Measurements from ENCODE around the gene EXOSC10. TPM values are rescaled to one million over a fixed set of nuclear protein-coding genes. Genes with fewer than 3 reads are reported as not detected.

Gene EXOSC10
- total RNA-seq, 2 donors from 2014 or later, result 51.6 to 65.0 TPM

DNA sequence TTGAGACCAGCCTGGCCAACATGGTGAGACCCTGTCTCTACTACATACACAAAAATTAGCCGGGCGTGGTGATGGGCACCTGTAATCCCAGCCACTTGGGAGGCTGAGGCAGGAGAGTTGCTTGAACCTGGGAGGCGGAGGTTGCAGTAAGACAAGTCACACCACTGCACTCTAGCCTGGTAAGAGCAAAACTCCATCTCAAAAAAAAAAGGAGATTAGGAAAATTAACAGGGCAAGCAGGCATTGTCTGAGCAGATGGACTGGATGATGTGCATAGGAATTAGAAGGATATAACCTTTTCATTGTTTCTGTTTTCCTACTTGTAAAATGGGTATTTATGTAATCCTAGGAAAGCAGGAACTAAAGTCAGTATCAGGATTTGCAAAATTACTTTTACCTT is 71.7 kb downstream of the EXOSC10 start:
- intact Hi-C loops (cut with DNase I), result no loop called here
- H3K27me3 ChIP-seq (replicated peaks; ENCODE audit: insufficient read depth), result no peaks in the 10 kb centered on the region
- TF ChIP-seq POLR2AphosphoS5 (IDR thresholded peaks at IDR 0.05) (no peak), POLR2A (IDR thresholded peaks at IDR 0.05) (no peak)
- TF ChIP-seq, protein P1, sequence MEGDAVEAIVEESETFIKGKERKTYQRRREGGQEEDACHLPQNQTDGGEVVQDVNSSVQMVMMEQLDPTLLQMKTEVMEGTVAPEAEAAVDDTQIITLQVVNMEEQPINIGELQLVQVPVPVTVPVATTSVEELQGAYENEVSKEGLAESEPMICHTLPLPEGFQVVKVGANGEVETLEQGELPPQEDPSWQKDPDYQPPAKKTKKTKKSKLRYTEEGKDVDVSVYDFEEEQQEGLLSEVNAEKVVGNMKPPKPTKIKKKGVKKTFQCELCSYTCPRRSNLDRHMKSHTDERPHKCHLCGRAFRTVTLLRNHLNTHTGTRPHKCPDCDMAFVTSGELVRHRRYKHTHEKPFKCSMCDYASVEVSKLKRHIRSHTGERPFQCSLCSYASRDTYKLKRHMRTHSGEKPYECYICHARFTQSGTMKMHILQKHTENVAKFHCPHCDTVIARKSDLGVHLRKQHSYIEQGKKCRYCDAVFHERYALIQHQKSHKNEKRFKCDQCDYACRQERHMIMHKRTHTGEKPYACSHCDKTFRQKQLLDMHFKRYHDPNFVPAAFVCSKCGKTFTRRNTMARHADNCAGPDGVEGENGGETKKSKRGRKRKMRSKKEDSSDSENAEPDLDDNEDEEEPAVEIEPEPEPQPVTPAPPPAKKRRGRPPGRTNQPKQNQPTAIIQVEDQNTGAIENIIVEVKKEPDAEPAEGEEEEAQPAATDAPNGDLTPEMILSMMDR (IDR thresholded peaks at IDR 0.05), result no peak
- no peak for DNase-seq (ENCODE audit: low spot score)
- no peaks in the 10 kb centered on the region for H3K36me3 ChIP-seq
- 83% methylated on average over 3 of the region's 3 CpGs for WGBS
- H3K27ac ChIP-seq, result no peak overlapping the region
- no peak overlapping the region for H3K4me3 ChIP-seq
- H3K4me1 ChIP-seq (replicated peaks), result no peaks in the 10 kb centered on the region
- H3K9me3 ChIP-seq, result no peaks in the 10 kb centered on the region

DNA sequence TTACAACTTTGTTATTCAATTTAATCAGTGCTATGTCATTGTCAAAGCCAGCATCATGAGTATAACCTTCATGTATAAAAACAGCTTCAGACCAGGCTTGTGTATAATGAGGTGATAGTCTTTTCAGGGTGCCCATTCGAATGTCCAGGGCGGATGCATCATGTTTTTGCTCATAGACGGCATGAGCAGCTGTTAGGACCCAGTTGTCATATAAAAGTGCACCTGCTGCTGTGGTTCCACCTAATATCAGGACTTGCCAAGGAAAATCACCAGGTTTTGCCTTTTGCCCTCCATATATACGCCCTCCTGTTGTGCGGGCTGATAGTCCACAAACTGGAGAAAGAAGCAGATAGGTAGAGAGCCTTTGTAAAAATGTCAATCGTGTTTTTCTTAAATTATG is 72.4 kb downstream of the EXOSC10 start:
- Histone ChIP-seq H3K36me3 (peaks cover 1 to 3% of the 10 kb centered on the region in 2 donors), H3K4me3 (no peak overlapping the region), H3K27me3 (replicated peaks; ENCODE audit: insufficient read depth) (no peaks in the 10 kb centered on the region), H3K27ac (no peak overlapping the region), H3K9me3 (no peaks in the 10 kb centered on the region), H3K4me1 (replicated peaks) (no peaks in the 10 kb centered on the region)
- DNase-seq (ENCODE audit: low spot score), result no peak
- intact Hi-C loops (cut with DNase I), result no loop called here
- TF ChIP-seq, protein P1 (IDR thresholded peaks at IDR 0.05), result no peak
- TF ChIP-seq POLR2AphosphoS5 (IDR thresholded peaks at IDR 0.05) (no peak), POLR2A (IDR thresholded peaks at IDR 0.05) (no peak)
- WGBS, result 72% methylated on average over 6 of the region's 6 CpGs

DNA sequence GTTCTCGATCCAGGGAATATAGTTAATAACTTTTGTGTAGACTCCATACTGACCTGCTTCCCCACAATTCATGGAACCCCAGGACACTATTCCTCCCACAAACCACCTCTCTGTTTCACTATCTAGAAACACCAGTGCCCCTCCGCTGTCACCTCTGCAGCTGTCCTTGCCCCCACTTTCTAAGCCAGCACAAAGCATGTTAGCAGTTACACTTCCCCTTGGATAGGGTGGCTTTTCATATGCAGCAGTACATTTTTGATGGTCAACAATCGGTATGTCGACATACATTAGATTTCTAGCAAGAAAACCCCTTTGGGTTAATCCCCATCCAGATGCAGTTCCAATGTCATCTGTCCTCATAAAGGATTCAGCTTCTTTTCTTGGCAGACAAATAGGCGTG is 72.8 kb downstream of the EXOSC10 start:
- no peaks in the 10 kb centered on the region for H3K4me1 ChIP-seq (replicated peaks)
- no peak for DNase-seq (ENCODE audit: low spot score)
- peaks cover 5 to 8% of the 10 kb centered on the region in 2 donors for H3K36me3 ChIP-seq
- no peak overlapping the region for H3K4me3 ChIP-seq
- no peak for TF ChIP-seq POLR2A (IDR thresholded peaks at IDR 0.05)
- TF ChIP-seq, protein P1 (IDR thresholded peaks at IDR 0.05), result no peak
- TF ChIP-seq POLR2AphosphoS5 (IDR thresholded peaks at IDR 0.05), result no peak
- 91% methylated on average over 5 of the region's 5 CpGs for WGBS
- intact Hi-C loops (cut with DNase I), result no loop called here
- H3K27ac ChIP-seq, result no peak overlapping the region
- no peaks in the 10 kb centered on the region for H3K27me3 ChIP-seq (replicated peaks; ENCODE audit: insufficient read depth)
- no peaks in the 10 kb centered on the region for H3K9me3 ChIP-seq

DNA sequence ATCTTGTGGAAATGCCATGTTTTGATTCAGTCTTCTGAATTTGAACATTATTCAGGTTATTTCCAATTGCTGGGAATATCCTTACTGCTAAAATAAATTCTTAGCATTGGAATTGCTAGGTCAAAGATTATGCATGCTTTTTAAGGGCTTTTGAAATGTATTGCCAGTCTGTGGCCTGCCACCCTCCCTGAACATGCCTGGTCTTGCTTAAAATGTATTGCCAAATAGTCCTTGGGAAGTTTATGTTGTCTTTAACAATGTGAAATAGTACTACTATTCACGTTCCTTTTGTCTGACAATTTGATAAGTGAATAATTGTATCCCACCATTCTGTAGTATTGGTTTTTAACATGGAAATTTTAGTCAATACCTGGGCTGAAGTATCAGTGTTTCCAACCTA is 73.6 kb downstream of the EXOSC10 start:
- Histone ChIP-seq H3K36me3 (peaks cover 12 to 16% of the 10 kb centered on the region in 2 donors), H3K27ac (no peak overlapping the region), H3K27me3 (replicated peaks; ENCODE audit: insufficient read depth) (no peaks in the 10 kb centered on the region), H3K4me1 (replicated peaks) (no peaks in the 10 kb centered on the region), H3K9me3 (no peaks in the 10 kb centered on the region), H3K4me3 (no peak overlapping the region)
- DNase-seq (ENCODE audit: low spot score), result no peak
- TF ChIP-seq POLR2AphosphoS5 (IDR thresholded peaks at IDR 0.05), result no peak
- TF ChIP-seq POLR2A (IDR thresholded peaks at IDR 0.05), result no peak
- TF ChIP-seq, protein P1 (IDR thresholded peaks at IDR 0.05), result no peak
- intact Hi-C loops (cut with DNase I), result no loop called here
- WGBS, result 31% methylated on average over 1 of the region's 1 CpG

DNA sequence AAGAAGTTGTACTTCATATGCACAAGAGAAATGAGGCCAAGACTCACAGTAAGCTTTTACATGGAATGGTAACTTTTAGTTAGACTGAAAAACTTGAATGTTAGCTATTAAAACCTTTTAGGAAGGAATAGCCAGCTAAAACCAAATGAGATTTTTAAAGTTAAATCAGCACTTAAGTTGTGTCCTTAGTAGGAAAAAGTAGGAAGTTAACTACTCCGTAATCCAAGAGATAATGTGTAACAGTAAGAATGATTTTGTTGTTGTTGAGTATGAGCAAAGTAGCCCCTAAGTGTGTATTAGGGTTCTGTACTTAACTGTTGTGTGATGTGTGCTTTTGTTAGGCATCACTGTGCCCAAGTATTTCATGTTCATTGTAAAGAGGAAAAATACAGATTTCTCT is 74.1 kb downstream of the EXOSC10 start:
- Histone ChIP-seq H3K27me3 (replicated peaks; ENCODE audit: insufficient read depth) (no peaks in the 10 kb centered on the region), H3K4me3 (no peak overlapping the region), H3K9me3 (no peaks in the 10 kb centered on the region), H3K36me3 (peaks cover 12 to 16% of the 10 kb centered on the region in 2 donors), H3K27ac (no peak overlapping the region), H3K4me1 (replicated peaks) (no peaks in the 10 kb centered on the region)
- 90% methylated on average over 1 of the region's 1 CpG for WGBS
- no peak for DNase-seq (ENCODE audit: low spot score)
- intact Hi-C loops (cut with DNase I), result no loop called here
- TF ChIP-seq POLR2A (IDR thresholded peaks at IDR 0.05) (no peak), POLR2AphosphoS5 (IDR thresholded peaks at IDR 0.05) (no peak)
- TF ChIP-seq, protein P1 (IDR thresholded peaks at IDR 0.05), result no peak

All from prostate gland (tissue), 2 donors.